ENCODE results near the gene CRYGB.

GRCh38 chr2:208179028-208179609 lies 33.2 kb upstream of the CRYGB start:
- no peak for TF ChIP-seq CTCF (IDR thresholded peaks at IDR 0.05 in 2 of 3, conservative IDR thresholded peaks at IDR 0.05 in 1 of 3; ENCODE audit: borderline replicate concordance in 1 of 3, insufficient read depth in 1 of 3, low read depth in 2 of 3, low read length in 2 of 3)
- TF ChIP-seq RAD21 (IDR thresholded peaks at IDR 0.05; ENCODE audit: low read depth) = no peak
